GM18868 (cell line): ENCODE measurements around the gene ALDH8A1.
"Not testable (repeated sequence)": the region's sequence is repeated elsewhere in the genome, so short reads cannot be mapped to it uniquely, and the experiment has no call there.

ENCODE experiments used
- ATAC-seq: cut with Tn5 transposase; IDR thresholded peaks from one replicate; pipeline ENCODE4 v1.9.1; 2021; ENCODE audit warnings: mild to moderate bottlenecking, moderate library complexity; ENCODE audit not compliant: unreplicated experiment

The ALDH8A1 gene

GRCh38 chr6:134911547-134911946, 38.4 kb downstream of the ALDH8A1 start:
- no peak for ATAC-seq

DNA sequence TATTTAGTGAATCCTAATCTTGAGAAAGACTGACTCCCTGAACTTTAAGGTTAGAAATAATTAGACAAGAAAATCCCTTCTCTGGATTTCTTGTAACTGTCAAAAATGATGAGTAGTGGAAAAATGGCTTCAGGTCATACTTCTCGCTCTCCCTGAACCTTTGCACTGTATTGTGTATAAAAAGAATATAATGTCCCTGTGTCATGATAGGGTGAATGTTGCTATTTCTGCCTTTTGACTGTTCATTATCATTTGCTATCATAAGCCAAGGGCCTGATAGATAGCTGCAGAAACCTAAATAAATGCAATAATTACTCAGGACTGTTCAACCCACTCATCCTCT, 39.3 kb downstream of the ALDH8A1 start:
- no peak for ATAC-seq

- ATAC-seq, result no peak
Observed at GRCh38 chr6:134909701-134910592, 40.0 kb downstream of the ALDH8A1 start.

GRCh38 chr6:134908906-134909516, 40.9 kb downstream of the ALDH8A1 start:
- ATAC-seq, result no peak

GRCh38 chr6:134904731-134905130, 45.2 kb downstream of the ALDH8A1 start:
- not testable (repeated sequence) for ATAC-seq

GRCh38 chr6:134903448-134903847, 46.5 kb downstream of the ALDH8A1 start:
- ATAC-seq, result no peak

DNA sequence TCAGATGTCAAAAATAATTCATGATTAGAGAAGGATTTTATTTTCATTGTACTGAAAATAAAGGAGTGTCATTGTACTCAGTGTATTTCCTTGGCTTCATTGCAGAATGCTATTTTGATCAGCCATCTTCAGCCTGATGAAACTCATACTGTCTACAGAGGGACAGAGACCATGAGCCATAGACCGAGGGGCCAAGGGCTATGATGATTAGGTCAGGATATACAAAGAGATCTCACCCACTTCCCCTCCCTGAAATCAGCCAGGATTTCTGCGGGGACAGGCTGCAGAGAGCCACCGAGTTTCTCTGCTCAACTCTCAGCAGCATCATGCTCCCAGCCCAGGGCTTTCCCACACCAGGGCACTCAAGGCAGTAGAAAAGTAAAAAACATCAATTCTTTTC, 47.0 kb downstream of the ALDH8A1 start:
- no peak for ATAC-seq

DNA sequence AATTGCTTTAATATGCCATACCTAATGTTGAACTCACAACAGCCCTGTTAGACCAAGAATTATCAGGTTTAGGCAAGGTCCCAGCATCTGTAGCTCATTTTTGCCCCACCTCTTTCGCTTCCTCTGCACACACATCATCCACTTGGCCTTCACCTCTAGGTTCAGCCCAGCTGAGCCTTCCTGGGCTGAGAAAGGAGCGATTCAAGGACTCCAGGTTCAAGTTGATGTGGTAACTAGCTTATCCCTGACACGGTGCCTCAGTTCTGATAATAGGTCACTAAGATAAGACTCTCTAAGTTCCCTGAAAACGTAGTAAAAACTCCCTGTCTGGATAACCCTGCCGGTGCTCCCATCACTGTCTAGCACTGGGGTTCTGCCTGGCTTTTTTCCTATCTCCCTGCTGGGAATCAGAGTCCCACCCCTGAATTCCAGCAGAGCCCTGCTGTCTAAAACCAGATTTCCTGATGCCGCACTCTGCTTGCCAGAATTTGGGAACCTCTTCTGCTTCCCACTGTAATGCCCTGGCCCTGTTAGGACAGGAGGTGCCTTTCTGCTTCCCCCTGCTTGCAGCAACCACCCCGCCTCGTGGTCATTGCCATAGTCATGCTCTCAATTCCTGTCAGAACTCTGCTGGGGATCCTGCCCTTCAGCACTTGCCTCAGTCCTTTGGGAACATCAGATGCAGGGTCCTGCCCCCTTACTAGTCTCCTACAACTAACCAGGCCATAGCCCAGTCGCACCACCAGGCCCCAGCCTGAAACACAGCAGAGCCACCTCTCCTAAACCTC, 47.6 kb downstream of the ALDH8A1 start:
- ATAC-seq, result no peak

- ATAC-seq, result no peak
Observed at GRCh38 chr6:134898575-134898974, 51.3 kb downstream of the ALDH8A1 start.

- not testable (repeated sequence) for ATAC-seq
Observed at GRCh38 chr6:134898166-134898565, 51.7 kb downstream of the ALDH8A1 start.

DNA sequence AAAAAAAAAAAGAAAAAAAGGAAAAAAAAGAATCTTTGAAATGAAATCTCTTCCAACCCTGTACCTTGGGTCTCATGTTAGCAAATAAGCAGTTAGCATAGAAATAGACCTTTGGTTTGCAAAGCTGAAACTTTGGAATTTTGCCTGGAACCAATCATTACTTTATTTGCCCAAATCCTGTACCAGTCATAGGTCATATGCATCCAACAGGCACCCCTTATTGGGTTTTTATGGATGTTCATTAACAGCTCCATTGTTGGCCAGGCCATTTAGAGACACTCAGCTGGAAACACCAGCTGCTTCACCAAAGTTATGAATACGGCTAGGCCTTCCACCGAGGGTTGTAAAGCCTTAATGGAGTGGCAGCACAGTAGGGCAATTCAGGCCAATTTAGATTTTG, 53.0 kb downstream of the ALDH8A1 start:
- no peak for ATAC-seq

GRCh38 chr6:134894800-134895199, 55.1 kb downstream of the ALDH8A1 start:
- ATAC-seq, result no peak

GRCh38 chr6:134892362-134892761, 57.5 kb downstream of the ALDH8A1 start:
- no peak for ATAC-seq

- no peak for ATAC-seq
Observed at GRCh38 chr6:134891633-134892032, 58.3 kb downstream of the ALDH8A1 start.

- no peak for ATAC-seq
Observed at GRCh38 chr6:134888316-134888715, 61.6 kb downstream of the ALDH8A1 start.

DNA sequence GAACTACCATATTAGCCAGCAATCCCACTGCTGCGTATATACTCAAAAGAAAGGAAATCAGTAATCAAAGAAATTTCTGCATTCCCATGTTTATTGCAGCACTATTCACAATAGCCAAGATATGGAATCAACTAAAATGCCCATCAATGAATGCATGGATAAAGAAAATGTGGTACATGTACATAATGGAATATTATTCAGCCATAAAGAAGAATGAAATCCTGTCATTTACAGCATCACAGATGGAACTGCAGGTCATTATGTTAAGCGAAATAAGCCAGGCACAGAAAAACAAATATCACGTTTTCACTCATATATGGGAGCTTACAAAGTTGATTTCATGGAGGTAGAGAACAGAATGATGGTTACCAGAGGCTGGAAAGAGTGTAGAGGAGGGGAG, 65.1 kb downstream of the ALDH8A1 start:
- no peak for ATAC-seq

- no peak for ATAC-seq
Observed at GRCh38 chr6:134883314-134883713, 66.6 kb downstream of the ALDH8A1 start.

- no peak for ATAC-seq
Observed at GRCh38 chr6:134882426-134883038, 67.4 kb downstream of the ALDH8A1 start.

- no peak for ATAC-seq
Observed at GRCh38 chr6:134880487-134881190, 69.3 kb downstream of the ALDH8A1 start.

DNA sequence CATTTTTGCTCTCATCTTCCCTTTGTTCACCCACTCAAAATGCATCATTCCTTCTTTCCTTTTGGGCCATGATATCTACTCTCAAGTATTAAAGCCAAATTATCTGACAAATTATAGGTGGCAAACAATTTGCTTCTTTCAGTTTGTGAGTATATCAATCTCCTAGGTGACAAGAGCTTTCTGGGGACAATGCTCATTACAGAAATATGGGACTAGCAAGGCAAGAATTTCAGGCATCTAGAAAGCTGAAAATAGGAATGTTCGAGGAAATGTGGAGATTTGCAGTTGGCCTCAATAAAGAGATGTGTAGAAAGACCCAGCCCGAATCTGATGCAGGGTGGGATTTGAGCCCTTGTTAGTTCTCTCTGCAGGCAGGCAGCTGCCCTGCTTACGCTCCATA, 71.8 kb downstream of the ALDH8A1 start:
- ATAC-seq, result no peak

GRCh38 chr6:134875367-134875766, 74.5 kb downstream of the ALDH8A1 start:
- ATAC-seq, result no peak
